PC-3 (cell line): ENCODE results near the gene KCNT2. TPM values are rescaled to one million over a fixed set of nuclear protein-coding genes. Genes with fewer than 3 reads are reported as not detected.

Source experiments
- ATAC-seq: fragments of 200-7000 bp; cut with Tn5 transposase; 2 replicates; pipeline ENCODE4 v1.9.1; 2020; ENCODE audit warnings: mild to moderate bottlenecking, moderate library complexity
- BruUV-seq: library from RNA; stranded (reverse); fragments of 400-500 nt; replicated peaks from 2 replicates; lab custom pipeline; 2021; lab: Mats Ljungman, UMichigan
- CTCF ChIA-PET: fragments of 300-600 bp; sonication (Branson Sonifier 250); formaldehyde crosslinking; loops from one replicate; lab custom pipeline; 2022; ENCODE audit warnings: antibody characterized with exemption; lab: Charles Lee
- POLR2A ChIA-PET: fragments of 300-600 bp; sonication (Branson Sonifier 250); formaldehyde crosslinking; loops from one replicate; lab custom pipeline; 2022; ENCODE audit warnings: antibody characterized with exemption; ENCODE audit not compliant: unreplicated experiment; lab: Charles Lee
- DNase-seq: peaks from one replicate; pipeline ENCODE4 v3.0.0-alpha.2; 2015
- H2AFZ ChIP-seq: fragments of 300-600 bp; sonication (generic); 2 replicates; pipeline ENCODE4 v1.6.0; 2016; ENCODE audit warnings: antibody characterized with exemption, low read length
- H3F3A ChIP-seq: fragments of 300-600 bp; sonication (generic); one replicate; pipeline ENCODE4 v1.6.0; 2017; ENCODE audit warnings: antibody characterized with exemption, low read length, control low read depth, mild to moderate bottlenecking; ENCODE audit not compliant: unreplicated experiment
- H3K27ac ChIP-seq: fragments of 300-600 bp; sonication (generic); 2 replicates; pipeline ENCODE4 v1.5.1; 2016; ENCODE audit warnings: mild to moderate bottlenecking, low read length
- H3K27me3 ChIP-seq: fragments of 300-600 bp; sonication (generic); 2 replicates; pipeline ENCODE4 v1.6.1; 2016; ENCODE audit warnings: low read length, mixed read lengths
- H3K36me3 ChIP-seq: fragments of 300-600 bp; sonication (generic); 2 replicates; pipeline ENCODE4 v1.6.1; 2016; ENCODE audit warnings: low read depth, mixed run types, low read length, mixed read lengths
- H3K4me1 ChIP-seq: fragments of 300-600 bp; sonication (generic); 2 replicates; pipeline ENCODE4 v1.5.1; 2016; ENCODE audit warnings: low read length; ENCODE audit not compliant: insufficient read depth
- H3K4me2 ChIP-seq: fragments of 300-600 bp; sonication (generic); 2 replicates; pipeline ENCODE4 v1.6.0; 2016; ENCODE audit warnings: low read length
- H3K4me3 ChIP-seq: fragments of 300-600 bp; sonication (generic); 2 replicates; pipeline ENCODE4 v1.5.1; 2016; ENCODE audit warnings: mild to moderate bottlenecking, low read length, mixed read lengths
- H3K79me2 ChIP-seq: fragments of 300-600 bp; sonication (generic); 2 replicates; pipeline ENCODE4 v1.6.1; 2017; ENCODE audit warnings: low read length, mixed read lengths
- H3K9ac ChIP-seq: fragments of 300-600 bp; sonication (generic); 2 replicates; pipeline ENCODE4 v1.6.0; 2016; ENCODE audit warnings: mild to moderate bottlenecking, low read length
- H3K9me2 ChIP-seq: fragments of 300-600 bp; sonication (generic); replicated peaks from 2 replicates; pipeline ENCODE4 v1.6.1; 2016; ENCODE audit warnings: mixed run types, low read length, mixed read lengths
- H3K9me3 ChIP-seq: fragments of 300-600 bp; sonication (generic); 2 replicates; pipeline ENCODE4 v1.6.1; 2016; ENCODE audit warnings: low read length, mixed read lengths
- H4K20me1 ChIP-seq: fragments of 300-600 bp; sonication (generic); 2 replicates; pipeline ENCODE4 v1.6.1; 2016; ENCODE audit warnings: low read length, mixed read lengths
- EZH2 ChIP-seq: fragments of 300-600 bp; sonication (generic); IDR thresholded peaks from one replicate; pipeline ENCODE4 v1.6.1; 2017; ENCODE audit warnings: antibody characterized with exemption, mild to moderate bottlenecking, low read length; ENCODE audit not compliant: unreplicated experiment
- EZH2phosphoT487 ChIP-seq: fragments of 300-600 bp; sonication (generic); IDR thresholded peaks from 2 replicates; pipeline ENCODE4 v1.6.1; 2018; ENCODE audit warnings: mild to moderate bottlenecking, antibody characterized with exemption, low read length, borderline replicate concordance
- intact Hi-C: fragments of 100-400 bp; cut with micrococcal nuclease; formaldehyde crosslinking; loops from 2 replicates; pipeline ENCODE4 v1.9.0; 2023
- total RNA-seq: library from RNA; depleted of rRNA; stranded (reverse); fragments of >200 nt; gene quantifications from 2 replicates; pipeline ENCODE4 v1.2.3, GENCODE V29; 2014
- TF ChIP-seq, protein P1 (sequence below): fragments of 300-600 bp; sonication (generic); conservative IDR thresholded peaks from 2 replicates; pipeline ENCODE4 v1.5.1; 2017; ENCODE audit warnings: antibody characterized with exemption, low read depth, mild to moderate bottlenecking, low read length

Gene KCNT2
- total RNA-seq, 1 experiment from 2014 or later = 0.26 TPM

DNA sequence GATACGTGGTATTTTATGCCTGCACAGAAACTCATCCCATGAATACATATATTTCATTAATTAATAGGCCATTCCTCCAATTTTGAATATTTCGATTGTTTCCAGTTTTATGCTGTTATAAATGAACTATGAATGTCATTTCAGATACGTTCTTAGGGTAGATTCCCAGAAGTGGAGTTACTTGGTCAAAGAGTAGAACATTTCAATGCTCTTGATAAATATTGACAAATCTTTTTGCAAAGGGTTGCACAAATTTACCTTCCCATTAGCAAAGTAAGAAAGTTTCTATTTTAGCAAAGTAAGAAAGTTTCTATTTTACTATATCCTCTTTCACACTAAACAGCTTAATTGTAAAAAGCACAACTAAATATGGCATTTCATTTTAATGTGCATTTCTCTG, 48.9 kb downstream of the KCNT2 start:
- H3K4me1 ChIP-seq = no peaks in the 10 kb centered on the region
- no TSS peak for BruUV-seq
- H3K27ac ChIP-seq = no peak overlapping the region
- H3K79me2 ChIP-seq = no peaks in the 10 kb centered on the region
- POLR2A ChIA-PET = no interaction called here
- no peak for DNase-seq
- intact Hi-C loops = loop anchor here (10.0 kb wide), 1 partner anchor 155 kb away; no protein-coding TSS in a partner anchor
- no peaks in the 10 kb centered on the region for H3F3A ChIP-seq
- H3K27me3 ChIP-seq = no peaks in the 10 kb centered on the region
- no peak overlapping the region for H3K9ac ChIP-seq
- H3K4me2 ChIP-seq = no peak overlapping the region
- H2AFZ ChIP-seq = no peak overlapping the region
- H3K9me3 ChIP-seq = no peaks in the 10 kb centered on the region
- H3K36me3 ChIP-seq = no peaks in the 10 kb centered on the region
- no peak overlapping the region for H3K4me3 ChIP-seq
- CTCF ChIA-PET = no interaction called here
- no peak for ATAC-seq
- no peaks in the 10 kb centered on the region for H3K9me2 ChIP-seq
- no peaks in the 10 kb centered on the region for H4K20me1 ChIP-seq
- TF ChIP-seq EZH2phosphoT487 = no peak
- TF ChIP-seq, protein P1, sequence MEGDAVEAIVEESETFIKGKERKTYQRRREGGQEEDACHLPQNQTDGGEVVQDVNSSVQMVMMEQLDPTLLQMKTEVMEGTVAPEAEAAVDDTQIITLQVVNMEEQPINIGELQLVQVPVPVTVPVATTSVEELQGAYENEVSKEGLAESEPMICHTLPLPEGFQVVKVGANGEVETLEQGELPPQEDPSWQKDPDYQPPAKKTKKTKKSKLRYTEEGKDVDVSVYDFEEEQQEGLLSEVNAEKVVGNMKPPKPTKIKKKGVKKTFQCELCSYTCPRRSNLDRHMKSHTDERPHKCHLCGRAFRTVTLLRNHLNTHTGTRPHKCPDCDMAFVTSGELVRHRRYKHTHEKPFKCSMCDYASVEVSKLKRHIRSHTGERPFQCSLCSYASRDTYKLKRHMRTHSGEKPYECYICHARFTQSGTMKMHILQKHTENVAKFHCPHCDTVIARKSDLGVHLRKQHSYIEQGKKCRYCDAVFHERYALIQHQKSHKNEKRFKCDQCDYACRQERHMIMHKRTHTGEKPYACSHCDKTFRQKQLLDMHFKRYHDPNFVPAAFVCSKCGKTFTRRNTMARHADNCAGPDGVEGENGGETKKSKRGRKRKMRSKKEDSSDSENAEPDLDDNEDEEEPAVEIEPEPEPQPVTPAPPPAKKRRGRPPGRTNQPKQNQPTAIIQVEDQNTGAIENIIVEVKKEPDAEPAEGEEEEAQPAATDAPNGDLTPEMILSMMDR = no peak
- no peak for TF ChIP-seq EZH2

DNA sequence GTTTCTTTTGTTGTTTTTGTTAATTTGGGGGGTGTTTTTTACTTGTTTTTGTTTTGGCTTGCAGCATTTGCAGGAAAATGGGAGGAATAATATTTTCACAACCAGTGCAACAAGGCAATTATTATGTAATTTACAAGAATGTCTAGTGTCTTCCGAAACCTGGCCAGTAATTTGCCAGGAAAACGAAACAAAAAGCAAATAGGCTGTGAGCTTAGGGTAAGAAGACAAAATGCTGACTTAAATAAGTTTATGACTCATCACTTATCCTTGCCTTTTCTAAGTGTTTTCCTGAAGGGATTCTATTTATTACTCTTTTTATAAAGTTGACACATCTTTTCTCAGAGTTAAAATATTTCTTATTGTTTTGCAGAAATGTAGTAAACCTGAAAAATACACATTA, 49.8 kb downstream of the KCNT2 start:
- Histone ChIP-seq H3K36me3 (no peaks in the 10 kb centered on the region), H3K4me3 (peak overlapping the region; percentile 63), H3K27me3 (no peaks in the 10 kb centered on the region), H4K20me1 (no peaks in the 10 kb centered on the region), H3K9ac (no peak overlapping the region), H3F3A (no peaks in the 10 kb centered on the region), H3K9me2 (no peaks in the 10 kb centered on the region), H3K27ac (no peak overlapping the region), H3K4me1 (no peaks in the 10 kb centered on the region), H3K79me2 (no peaks in the 10 kb centered on the region), H2AFZ (peak overlapping the region; percentile 64; the same call in 1 of the 2 replicates), H3K4me2 (peak overlapping the region; percentile 77), H3K9me3 (no peaks in the 10 kb centered on the region)
- BruUV-seq = no TSS peak
- ChIA-PET POLR2A (interaction anchor here (0.6 to 0.7 kb wide), 2 partner anchors 77 to 1821 kb away, joined by 5 to 24 read pairs; no protein-coding TSS in a partner anchor), CTCF (no interaction called here)
- intact Hi-C loops = loop anchor here (10.0 kb wide), 1 partner anchor 154 kb away; no protein-coding TSS in a partner anchor
- DNase-seq (peak; percentile 38), ATAC-seq (peak; percentile 82)
- TF ChIP-seq EZH2phosphoT487 (no peak), EZH2 (no peak)
- TF ChIP-seq, protein P1 = no peak

DNA sequence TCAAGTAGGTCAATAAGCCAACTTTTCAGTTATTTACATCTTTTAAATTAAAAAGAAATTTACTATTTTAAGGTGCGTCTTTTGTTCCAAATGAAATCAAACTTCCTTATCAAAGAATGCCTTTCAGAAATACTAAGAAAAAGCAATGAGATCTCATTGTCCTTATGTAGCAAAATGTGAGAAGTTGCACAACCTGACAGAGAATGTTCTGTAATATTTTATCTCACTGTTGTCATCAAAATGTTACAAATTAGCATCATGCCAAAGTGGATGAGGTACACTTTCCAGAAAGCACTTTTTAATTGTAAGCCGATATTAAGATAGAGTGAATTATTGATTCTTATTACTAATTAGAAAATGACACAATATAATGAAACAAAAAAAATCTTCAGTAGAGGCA, 50.4 kb downstream of the KCNT2 start:
- no peaks in the 10 kb centered on the region for H3K4me1 ChIP-seq
- H3K36me3 ChIP-seq = no peaks in the 10 kb centered on the region
- H3K4me2 ChIP-seq = peak overlapping the region; percentile 77; the same call in 1 of the 2 replicates
- no peak overlapping the region for H3K27ac ChIP-seq
- H3K27me3 ChIP-seq = no peaks in the 10 kb centered on the region
- H2AFZ ChIP-seq = peak overlapping the region; percentile 64; the same call in 1 of the 2 replicates
- H3K79me2 ChIP-seq = no peaks in the 10 kb centered on the region
- no peaks in the 10 kb centered on the region for H3F3A ChIP-seq
- H3K9me3 ChIP-seq = no peaks in the 10 kb centered on the region
- H3K4me3 ChIP-seq = peak overlapping the region; percentile 63
- CTCF ChIA-PET = no interaction called here
- ATAC-seq (no peak), DNase-seq (no peak)
- no TSS peak for BruUV-seq
- no peak overlapping the region for H3K9ac ChIP-seq
- no peaks in the 10 kb centered on the region for H4K20me1 ChIP-seq
- TF ChIP-seq EZH2phosphoT487 (no peak), EZH2 (no peak)
- TF ChIP-seq, protein P1 = no peak
- intact Hi-C loops = loop anchor here (10.0 kb wide), 1 partner anchor 153 kb away; no protein-coding TSS in a partner anchor
- no peaks in the 10 kb centered on the region for H3K9me2 ChIP-seq
- POLR2A ChIA-PET = interaction anchor here (0.6 kb wide), 1 partner anchor 1820 kb away, joined by 24 read pairs; no protein-coding TSS in a partner anchor
